Measurements from ENCODE around the gene FXYD5.

- TF ChIP-seq TAF1 (IDR thresholded peaks at IDR 0.05; ENCODE audit: low read depth) (no peak), EP300 (conservative IDR thresholded peaks at IDR 0.05; ENCODE audit: poor library complexity, severe bottlenecking) (no peak), CTCF (IDR thresholded peaks at IDR 0.05; ENCODE audit: poor library complexity, severe bottlenecking) (no peak), POLR2AphosphoS5 (IDR thresholded peaks at IDR 0.05) (no peak), REST (IDR thresholded peaks at IDR 0.05; ENCODE audit: borderline replicate concordance) (no peak), RAD21 (conservative IDR thresholded peaks at IDR 0.05) (no peak)
Observed at GRCh38 chr19:35144600-35145436, 9.7 kb upstream of the FXYD5 start.
